ENCODE data around the gene TCEA2.
A peak's percentile ranks its signal among the peaks of the same experiment; 100 is the strongest.

Gene TCEA2

DNA sequence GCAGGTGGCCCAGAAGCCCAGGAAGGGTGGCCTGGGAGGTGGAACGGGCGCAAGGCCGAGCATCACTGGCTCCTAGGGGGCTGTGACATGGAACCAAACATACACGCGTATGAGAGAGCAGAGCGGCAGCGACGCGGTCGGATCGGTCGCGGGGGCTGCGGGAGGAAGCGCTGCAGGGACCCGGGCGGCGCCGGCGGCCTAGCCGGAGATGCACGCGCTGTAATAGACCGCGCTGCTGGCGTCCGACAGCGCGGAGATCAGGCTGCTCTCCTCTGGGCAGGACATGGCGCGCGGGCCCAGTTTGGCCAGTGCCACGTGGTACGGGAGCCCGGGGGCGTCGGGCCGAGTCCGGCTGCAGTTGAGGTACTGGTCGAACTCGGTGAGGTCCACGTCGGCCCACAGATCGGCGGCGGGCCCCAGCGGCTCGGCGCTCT is 15.0 kb upstream of the TCEA2 start:
- H3K27me3 ChIP-seq (replicated peaks; ENCODE audit: control insufficient read depth, insufficient read depth, low read length): no peaks in the 10 kb centered on the region; the same call in 1 of the 2 replicates
- H3K4me3 ChIP-seq (replicated peaks; ENCODE audit: low read depth, low read length): no peak overlapping the region

DNA sequence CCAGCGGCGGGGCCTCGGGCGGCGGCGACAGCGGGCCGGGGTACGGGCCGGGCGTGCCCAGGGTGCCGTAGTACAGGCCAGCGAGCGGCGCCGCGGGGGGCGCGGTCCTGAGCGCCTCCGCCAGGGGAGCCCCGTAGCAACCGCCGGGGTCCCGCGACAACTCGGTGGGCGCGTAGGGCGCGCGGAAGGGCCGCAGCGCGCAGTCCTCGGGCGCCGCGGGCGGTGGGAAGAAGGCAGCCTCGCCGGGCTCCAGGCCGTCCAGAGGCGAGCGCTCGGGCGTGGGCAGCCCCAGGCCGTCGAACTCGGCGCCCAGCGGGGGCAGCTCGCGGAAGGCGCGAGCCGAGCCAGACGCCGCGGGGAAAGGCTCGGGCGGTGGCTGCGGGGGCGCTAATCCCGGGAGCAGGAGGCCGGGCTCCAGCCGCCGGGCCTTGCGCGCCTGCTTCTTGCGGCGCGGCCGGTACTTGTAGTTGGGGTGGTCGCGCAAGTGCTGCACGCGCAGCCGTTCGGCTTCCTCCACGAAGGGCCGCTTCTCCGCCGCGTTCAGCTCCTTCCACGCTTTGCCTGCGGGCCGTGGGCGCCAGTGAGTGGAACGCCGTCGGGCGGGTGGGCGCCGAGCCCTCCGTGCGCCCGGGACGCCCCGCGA is 14.5 kb upstream of the TCEA2 start:
- no peaks in the 10 kb centered on the region for H3K36me3 ChIP-seq (ENCODE audit: control insufficient read depth, insufficient read depth, low read length)
- no peak overlapping the region for H3K4me3 ChIP-seq (replicated peaks; ENCODE audit: low read depth, low read length)
- H3K27me3 ChIP-seq (replicated peaks; ENCODE audit: control insufficient read depth, insufficient read depth, low read length): no peaks in the 10 kb centered on the region; the same call in 1 of the 2 replicates
- DNase-seq (ENCODE audit: extremely low read depth, insufficient read length): no peak
- TF ChIP-seq, protein P1, sequence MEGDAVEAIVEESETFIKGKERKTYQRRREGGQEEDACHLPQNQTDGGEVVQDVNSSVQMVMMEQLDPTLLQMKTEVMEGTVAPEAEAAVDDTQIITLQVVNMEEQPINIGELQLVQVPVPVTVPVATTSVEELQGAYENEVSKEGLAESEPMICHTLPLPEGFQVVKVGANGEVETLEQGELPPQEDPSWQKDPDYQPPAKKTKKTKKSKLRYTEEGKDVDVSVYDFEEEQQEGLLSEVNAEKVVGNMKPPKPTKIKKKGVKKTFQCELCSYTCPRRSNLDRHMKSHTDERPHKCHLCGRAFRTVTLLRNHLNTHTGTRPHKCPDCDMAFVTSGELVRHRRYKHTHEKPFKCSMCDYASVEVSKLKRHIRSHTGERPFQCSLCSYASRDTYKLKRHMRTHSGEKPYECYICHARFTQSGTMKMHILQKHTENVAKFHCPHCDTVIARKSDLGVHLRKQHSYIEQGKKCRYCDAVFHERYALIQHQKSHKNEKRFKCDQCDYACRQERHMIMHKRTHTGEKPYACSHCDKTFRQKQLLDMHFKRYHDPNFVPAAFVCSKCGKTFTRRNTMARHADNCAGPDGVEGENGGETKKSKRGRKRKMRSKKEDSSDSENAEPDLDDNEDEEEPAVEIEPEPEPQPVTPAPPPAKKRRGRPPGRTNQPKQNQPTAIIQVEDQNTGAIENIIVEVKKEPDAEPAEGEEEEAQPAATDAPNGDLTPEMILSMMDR (IDR thresholded peaks at IDR 0.05; ENCODE audit: insufficient read depth, low read length, poor library complexity, severe bottlenecking): no peak

More for the DNA sequence above, 15.0 kb upstream of the TCEA2 start:
- no peak for DNase-seq (ENCODE audit: extremely low read depth, insufficient read length)
- TF ChIP-seq, protein P1 (IDR thresholded peaks at IDR 0.05; ENCODE audit: insufficient read depth, low read length, poor library complexity, severe bottlenecking): no peak
- H3K36me3 ChIP-seq (ENCODE audit: control insufficient read depth, insufficient read depth, low read length): no peaks in the 10 kb centered on the region

DNA sequence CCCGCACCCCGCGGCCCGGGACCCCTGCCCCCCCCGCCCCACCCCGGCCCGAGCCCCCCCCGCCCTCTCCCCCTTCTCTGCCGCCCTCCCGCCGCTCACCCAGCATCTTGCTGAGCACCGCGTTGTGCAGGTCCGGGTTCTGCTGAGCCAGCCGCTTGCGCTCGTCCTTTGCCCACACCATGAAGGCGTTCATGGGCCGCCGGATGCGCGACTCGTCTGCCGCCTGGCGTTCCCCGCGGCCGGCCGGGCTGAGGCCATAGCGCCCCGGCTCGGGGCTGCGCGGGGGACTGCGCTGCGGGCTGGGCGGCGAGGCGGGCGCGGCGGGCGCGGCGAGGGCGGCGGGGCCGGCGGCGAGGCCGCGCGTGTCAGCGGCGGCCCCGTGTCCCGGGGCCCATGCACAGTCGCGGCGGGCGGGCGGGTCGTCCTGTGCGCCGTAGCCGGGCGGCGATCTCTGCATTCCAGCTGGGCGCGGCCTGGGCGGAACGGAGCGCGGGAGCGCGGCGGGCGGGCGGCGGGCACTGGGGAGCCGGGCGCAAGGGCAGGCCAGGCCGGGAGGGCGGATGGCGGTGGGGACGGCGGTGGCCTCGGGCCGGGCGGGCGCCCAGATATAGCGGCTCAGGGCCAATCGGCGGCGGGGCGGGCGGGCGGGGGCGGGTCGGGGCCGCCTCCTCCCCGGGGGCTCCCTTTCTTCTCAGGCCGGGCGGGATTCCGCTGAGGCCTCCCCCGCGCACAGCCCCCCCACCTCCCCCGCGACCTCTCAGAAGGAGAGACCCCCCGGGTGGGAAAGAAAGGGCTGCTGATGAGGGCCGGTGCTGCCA is 13.7 kb upstream of the TCEA2 start, which contains the start of gene SOX18:
Gene SOX18 (minus strand): TSS at position 580 of the 818 bp plus-strand sequence. CDS start 123 bp downstream, at position 457.
- H3K4me3 ChIP-seq (replicated peaks; ENCODE audit: low read depth, low read length): no peak within 1 kb of the TSS
- DNase-seq (ENCODE audit: extremely low read depth, insufficient read length): no peak

DNA sequence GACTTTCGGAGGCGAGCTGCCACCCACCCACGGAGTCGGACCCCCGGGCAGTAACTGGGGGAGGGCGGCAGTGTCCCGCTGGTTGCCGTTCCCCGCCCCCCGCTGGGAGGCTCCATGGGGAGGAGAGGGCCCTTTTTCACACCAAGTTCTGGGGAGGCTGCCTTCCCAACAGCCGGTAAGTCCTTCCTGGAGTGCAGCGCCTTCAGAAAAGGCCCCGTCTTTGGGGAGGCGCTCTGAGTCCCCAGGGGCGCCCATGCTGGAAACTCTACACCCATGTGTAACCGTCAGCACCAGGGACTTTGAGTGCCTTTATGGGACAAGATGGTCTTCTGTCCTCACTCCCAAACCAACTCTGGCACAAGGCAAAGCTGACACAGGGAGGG is 13.1 kb upstream of the TCEA2 start:
- TF ChIP-seq, protein P1 (IDR thresholded peaks at IDR 0.05; ENCODE audit: insufficient read depth, low read length, poor library complexity, severe bottlenecking): no peak
- Histone ChIP-seq H3K27me3 (replicated peaks; ENCODE audit: control insufficient read depth, insufficient read depth, low read length) (no peaks in the 10 kb centered on the region; the same call in 1 of the 2 replicates), H3K36me3 (ENCODE audit: control insufficient read depth, insufficient read depth, low read length) (no peaks in the 10 kb centered on the region), H3K4me3 (replicated peaks; ENCODE audit: low read depth, low read length) (no peak overlapping the region)
- no peak for DNase-seq (ENCODE audit: extremely low read depth, insufficient read length)

More for the DNA sequence above, 13.7 kb upstream of the TCEA2 start, which contains the start of gene SOX18:
- TF ChIP-seq, protein P1 (IDR thresholded peaks at IDR 0.05; ENCODE audit: insufficient read depth, low read length, poor library complexity, severe bottlenecking): peak; percentile 23
- Histone ChIP-seq H3K27me3 (replicated peaks; ENCODE audit: control insufficient read depth, insufficient read depth, low read length) (no peaks in the 10 kb centered on the region; the same call in 1 of the 2 replicates), H3K36me3 (ENCODE audit: control insufficient read depth, insufficient read depth, low read length) (no peaks in the 10 kb centered on the region)

DNA sequence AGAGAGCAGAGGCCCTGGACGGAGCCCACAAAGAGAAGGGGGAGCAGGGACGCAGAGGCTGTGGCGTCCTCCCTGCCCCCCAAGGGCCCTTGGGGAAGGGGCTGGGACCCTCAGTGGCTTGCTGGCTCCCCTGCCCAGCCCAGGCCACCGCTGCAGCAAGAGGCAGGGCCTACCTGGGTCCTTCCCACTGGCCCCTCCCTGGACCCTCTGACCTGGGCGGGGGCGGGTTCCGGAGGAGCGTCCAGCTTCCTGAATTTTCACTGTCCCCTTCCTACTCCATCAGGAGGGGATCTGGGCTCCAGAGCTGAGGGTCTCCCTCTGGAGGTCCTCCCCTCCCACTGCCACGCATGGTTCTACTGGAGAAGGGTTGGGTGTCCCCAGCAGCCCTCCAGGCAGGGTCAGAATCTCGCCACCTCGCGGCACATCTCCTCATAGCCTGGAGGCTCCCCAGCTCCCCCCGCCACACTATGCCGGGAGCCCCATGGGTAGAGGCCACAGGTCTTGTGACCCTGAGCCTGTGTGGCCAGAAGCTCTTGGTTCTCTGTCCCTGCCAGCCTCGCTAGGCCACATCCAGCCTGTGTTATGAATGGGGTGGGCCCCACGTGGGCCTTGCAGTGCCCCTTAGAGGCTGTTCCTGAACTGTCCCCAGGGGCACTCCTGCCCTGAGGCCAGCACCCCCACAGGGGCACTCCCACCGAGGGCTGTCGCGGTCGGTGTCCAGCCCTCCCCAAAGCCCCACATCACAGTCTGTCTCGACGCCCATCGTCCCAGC is 12.6 kb upstream of the TCEA2 start:
- TF ChIP-seq, protein P1 (IDR thresholded peaks at IDR 0.05; ENCODE audit: insufficient read depth, low read length, poor library complexity, severe bottlenecking): no peak
- Histone ChIP-seq H3K27me3 (replicated peaks; ENCODE audit: control insufficient read depth, insufficient read depth, low read length) (no peaks in the 10 kb centered on the region; the same call in 1 of the 2 replicates), H3K36me3 (ENCODE audit: control insufficient read depth, insufficient read depth, low read length) (no peaks in the 10 kb centered on the region), H3K4me3 (replicated peaks; ENCODE audit: low read depth, low read length) (no peak overlapping the region)
- DNase-seq (ENCODE audit: extremely low read depth, insufficient read length): no peak

Measured in GM06990 (cell line).